GM12891 (cell line): ENCODE measurements around the gene MSRB1.

Source experiments
- POLR2AphosphoS5 ChIP-seq: IDR thresholded peaks from 2 replicates; pipeline ENCODE4 v1.6.1; 2011; ENCODE audit warnings: low read depth, low read length, control low read depth
- TAF1 ChIP-seq: IDR thresholded peaks from 2 replicates; pipeline ENCODE4 v1.6.1; 2011; ENCODE audit warnings: low read depth, low read length, control low read depth

- TF ChIP-seq TAF1, result no peak
- peak; percentile 26 for TF ChIP-seq POLR2AphosphoS5
Observed at GRCh38 chr16:1965396-1966001, 22.5 kb upstream of the MSRB1 start.
